ENCODE results near the gene USP36.

DNA sequence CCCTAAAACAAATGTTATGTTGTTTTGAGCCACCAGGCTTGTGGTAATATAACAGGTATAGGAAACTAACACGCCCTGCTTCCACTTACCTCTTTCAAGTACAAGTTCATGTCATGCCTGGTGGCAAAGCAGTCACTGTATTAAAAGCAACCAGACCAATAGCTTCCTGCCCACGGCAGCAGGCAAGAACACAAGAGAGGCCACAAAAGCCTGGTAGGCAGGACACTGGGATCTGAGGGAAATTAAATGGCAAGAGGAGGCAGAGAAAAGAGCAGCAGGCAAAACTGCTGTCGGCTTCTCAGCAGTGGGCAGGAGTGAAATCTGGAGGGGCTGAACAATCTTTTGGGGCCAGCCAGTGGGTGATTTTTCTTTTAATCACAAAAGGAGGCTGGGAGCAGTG lies 60.8 kb downstream of the USP36 start:
- TF ChIP-seq, protein P1, sequence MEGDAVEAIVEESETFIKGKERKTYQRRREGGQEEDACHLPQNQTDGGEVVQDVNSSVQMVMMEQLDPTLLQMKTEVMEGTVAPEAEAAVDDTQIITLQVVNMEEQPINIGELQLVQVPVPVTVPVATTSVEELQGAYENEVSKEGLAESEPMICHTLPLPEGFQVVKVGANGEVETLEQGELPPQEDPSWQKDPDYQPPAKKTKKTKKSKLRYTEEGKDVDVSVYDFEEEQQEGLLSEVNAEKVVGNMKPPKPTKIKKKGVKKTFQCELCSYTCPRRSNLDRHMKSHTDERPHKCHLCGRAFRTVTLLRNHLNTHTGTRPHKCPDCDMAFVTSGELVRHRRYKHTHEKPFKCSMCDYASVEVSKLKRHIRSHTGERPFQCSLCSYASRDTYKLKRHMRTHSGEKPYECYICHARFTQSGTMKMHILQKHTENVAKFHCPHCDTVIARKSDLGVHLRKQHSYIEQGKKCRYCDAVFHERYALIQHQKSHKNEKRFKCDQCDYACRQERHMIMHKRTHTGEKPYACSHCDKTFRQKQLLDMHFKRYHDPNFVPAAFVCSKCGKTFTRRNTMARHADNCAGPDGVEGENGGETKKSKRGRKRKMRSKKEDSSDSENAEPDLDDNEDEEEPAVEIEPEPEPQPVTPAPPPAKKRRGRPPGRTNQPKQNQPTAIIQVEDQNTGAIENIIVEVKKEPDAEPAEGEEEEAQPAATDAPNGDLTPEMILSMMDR (conservative IDR thresholded peaks at IDR 0.05 in 1 of 2, IDR thresholded peaks at IDR 0.05 in 1 of 2; ENCODE audit: extremely low read depth in 1 of 2, insufficient read depth in 1 of 2, low read depth in 1 of 2, low read length in 2 of 2), result no peak
- no peak for TF ChIP-seq EZH2 (IDR thresholded peaks at IDR 0.05; ENCODE audit: borderline replicate concordance, low read length)

Measured in mammary epithelial cell (primary cell).